OCI-LY7 (cell line): ENCODE data around the gene FOXJ1.

Experiments used
- CTCF ChIP-seq: fragments of 200-600 bp; sonication (generic); conservative IDR thresholded peaks from 2 replicates; pipeline ENCODE4 v1.5.1; 2014; ENCODE audit warnings: mild to moderate bottlenecking, antibody characterized with exemption, low read length, moderate library complexity, mixed read lengths
- EZH2phosphoT487 ChIP-seq: fragments of 200-600 bp; sonication (generic); IDR thresholded peaks from 2 replicates; pipeline ENCODE4 v1.6.1; 2018; ENCODE audit warnings: low read depth, borderline replicate concordance, mild to moderate bottlenecking, mixed run types, antibody characterized with exemption, low read length, moderate library complexity, mixed read lengths

GRCh38 chr17:76140661-76141211 lies 309 bp downstream of the FOXJ1 start:
- TF ChIP-seq CTCF (no peak), EZH2phosphoT487 (no peak)
